Measurements from ENCODE around the gene EOMES. TPM values are rescaled to one million over a fixed set of nuclear protein-coding genes. Genes with fewer than 3 reads are reported as not detected.

Gene EOMES
- not detected in 2 replicates for total RNA-seq

GRCh38 chr3:27721717-27722564, at the start of gene EOMES:
Gene EOMES, minus strand, starts transcription at chr3:27722323. Its CDS starts 29 bp downstream, at chr3:27722294.

Other genes with a start within 250 kb of the EOMES start
- 155 and 224 TPM in 2 replicates for gene SLC4A7, start 237.9 kb downstream of the EOMES start, total RNA-seq